HEK293 (cell line): ENCODE results near the gene ABI3.

ENCODE experiments used
- CTCF ChIA-PET: fragments of 350-600 bp; formaldehyde crosslinking; extraction: SDS; loops from one replicate; lab custom pipeline; 2021; ENCODE audit warnings: antibody characterized with exemption; lab: Yijun Ruan, JAX
- POLR2A ChIA-PET: fragments of 300-600 bp; formaldehyde crosslinking; extraction: SDS; loops from one replicate; lab custom pipeline; 2020; ENCODE audit warnings: antibody characterized with exemption, inconsistent platforms; lab: Yijun Ruan, JAX
- H3K27ac ChIP-seq: fragments of 200-500 bp; sonication (Bioruptor generic); 2 replicates; pipeline ENCODE4 v1.5.1; 2014; ENCODE audit warnings: low read depth, low read length, control low read depth, inconsistent platforms; ENCODE audit errors: extremely low read depth
- H3K36me3 ChIP-seq, 2 experiments: fragments of 200-500 bp in 1 of 2; sonication (Bioruptor generic) in 1 of 2; 1 replicate in 1 of 2; 2 replicates in 1 of 2; pipeline ENCODE4 v1.5.1; 2014 to 2017; ENCODE audit warnings: inconsistent platforms in 2 of 2, low read length in 2 of 2; ENCODE audit not compliant: control insufficient read depth in 2 of 2, insufficient read depth in 1 of 2
- H3K4me1 ChIP-seq: fragments of 200-500 bp; sonication (Bioruptor generic); 2 replicates; pipeline ENCODE4 v1.5.1; 2014; ENCODE audit warnings: mild to moderate bottlenecking, low read length, inconsistent platforms; ENCODE audit not compliant: control insufficient read depth, insufficient read depth
- H3K4me3 ChIP-seq: 2 replicates; pipeline ENCODE4 v1.5.1; 2011; ENCODE audit warnings: low read depth, mild to moderate bottlenecking, control low read depth, low read length, moderate library complexity
- H3K9me3 ChIP-seq: fragments of 200-500 bp; sonication (Bioruptor generic); 2 replicates; pipeline ENCODE4 v1.5.1; 2014; ENCODE audit warnings: low read depth, low read length, inconsistent platforms; ENCODE audit not compliant: control insufficient read depth, insufficient read depth
- MEIS1 ChIP-seq: sonication (generic); formaldehyde crosslinking; IDR thresholded peaks from 2 replicates; pipeline ENCODE4 v1.8.1; 2022; ENCODE audit warnings: missing genetic modification reagents, mild to moderate bottlenecking, borderline replicate concordance
- OVOL3 ChIP-seq: fragments of 450-650 bp; formaldehyde crosslinking; IDR thresholded peaks from 2 replicates; pipeline ENCODE4 v1.5.1; 2016; ENCODE audit warnings: missing biosample characterization, missing genetic modification characterization
- TCF7L2 ChIP-seq: IDR thresholded peaks from 2 replicates; pipeline ENCODE4 v1.6.1; 2011; ENCODE audit warnings: low read depth, mild to moderate bottlenecking, inconsistent platforms, low read length, moderate library complexity, borderline replicate concordance
- TRIM28 ChIP-seq: IDR thresholded peaks from 2 replicates; pipeline ENCODE4 v1.6.1; 2011; ENCODE audit warnings: low read length, control low read depth, borderline replicate concordance
- WT1 ChIP-seq: fragments of 450-650 bp; formaldehyde crosslinking; IDR thresholded peaks from 2 replicates; pipeline ENCODE4 v1.5.1; 2016; ENCODE audit warnings: missing biosample characterization, missing genetic modification characterization
- ZBTB7A ChIP-seq: fragments of 450-650 bp; formaldehyde crosslinking; IDR thresholded peaks from 2 replicates; pipeline ENCODE4 v1.5.1; 2016; ENCODE audit warnings: low read depth, missing biosample characterization, missing genetic modification characterization
- ZEB2 ChIP-seq: fragments of 450-650 bp; formaldehyde crosslinking; IDR thresholded peaks from 2 replicates; pipeline ENCODE4 v1.5.1; 2016; ENCODE audit warnings: missing biosample characterization, missing genetic modification characterization
- ZFP69B ChIP-seq: fragments of 450-650 bp; formaldehyde crosslinking; IDR thresholded peaks from 2 replicates; pipeline ENCODE4 v1.5.1; 2016; ENCODE audit warnings: missing biosample characterization, missing genetic modification characterization
- ZNF169 ChIP-seq: fragments of 450-650 bp; formaldehyde crosslinking; IDR thresholded peaks from 2 replicates; pipeline ENCODE4 v1.5.1; 2016; ENCODE audit warnings: missing biosample characterization, missing genetic modification characterization
- ZNF174 ChIP-seq: fragments of 450-650 bp; formaldehyde crosslinking; IDR thresholded peaks from 2 replicates; pipeline ENCODE4 v1.5.0; 2017; ENCODE audit warnings: missing biosample characterization, mild to moderate bottlenecking, missing genetic modification characterization
- ZNF175 ChIP-seq: fragments of 450-650 bp; formaldehyde crosslinking; IDR thresholded peaks from 2 replicates; pipeline ENCODE4 v1.5.1; 2016; ENCODE audit warnings: missing biosample characterization, missing genetic modification characterization
- ZNF19 ChIP-seq: fragments of 450-650 bp; formaldehyde crosslinking; IDR thresholded peaks from 2 replicates; pipeline ENCODE4; 2016; ENCODE audit warnings: missing biosample characterization, missing genetic modification characterization, low read depth
- ZNF2 ChIP-seq: fragments of 450-650 bp; formaldehyde crosslinking; IDR thresholded peaks from 2 replicates; pipeline ENCODE4 v1.5.1; 2016; ENCODE audit warnings: missing biosample characterization, missing genetic modification characterization
- ZNF350 ChIP-seq: fragments of 450-650 bp; formaldehyde crosslinking; IDR thresholded peaks from 2 replicates; pipeline ENCODE4 v1.5.0; 2017; ENCODE audit warnings: missing biosample characterization, mild to moderate bottlenecking, missing genetic modification characterization
- ZNF354C ChIP-seq: fragments of 450-650 bp; formaldehyde crosslinking; IDR thresholded peaks from 2 replicates; pipeline ENCODE4 v1.5.1; 2016; ENCODE audit warnings: missing biosample characterization, missing genetic modification characterization, low read depth, borderline replicate concordance
- ZNF48 ChIP-seq: fragments of 450-650 bp; formaldehyde crosslinking; IDR thresholded peaks from 2 replicates; pipeline ENCODE4 v1.5.1; 2016; ENCODE audit warnings: missing biosample characterization, missing genetic modification characterization
- ZNF501 ChIP-seq: fragments of 450-650 bp; formaldehyde crosslinking; IDR thresholded peaks from 2 replicates; pipeline ENCODE4 v1.5.1; 2016; ENCODE audit warnings: missing biosample characterization, missing genetic modification characterization
- ZNF548 ChIP-seq: fragments of 450-650 bp; formaldehyde crosslinking; IDR thresholded peaks from 2 replicates; pipeline ENCODE4 v1.5.1; 2016; ENCODE audit warnings: missing biosample characterization, missing genetic modification characterization
- ZNF549 ChIP-seq: fragments of 450-650 bp; IDR thresholded peaks from 2 replicates; pipeline ENCODE4 v1.5.1; 2018; ENCODE audit warnings: missing biosample characterization, missing genetic modification characterization, mild to moderate bottlenecking, inconsistent platforms, moderate library complexity
- ZNF571 ChIP-seq: fragments of 450-650 bp; formaldehyde crosslinking; IDR thresholded peaks from 2 replicates; pipeline ENCODE4 v1.5.0; 2017; ENCODE audit warnings: missing biosample characterization, missing genetic modification characterization
- ZNF596 ChIP-seq: fragments of 450-650 bp; IDR thresholded peaks from 2 replicates; pipeline ENCODE4 v1.5.0; 2018; ENCODE audit warnings: missing biosample characterization, mild to moderate bottlenecking, missing genetic modification characterization, moderate library complexity
- ZNF623 ChIP-seq: fragments of 450-650 bp; formaldehyde crosslinking; IDR thresholded peaks from 2 replicates; pipeline ENCODE4 v1.5.1; 2016; ENCODE audit warnings: missing biosample characterization, missing genetic modification characterization
- ZNF701 ChIP-seq: fragments of 450-650 bp; formaldehyde crosslinking; IDR thresholded peaks from 2 replicates; pipeline ENCODE4 v1.5.1; 2016; ENCODE audit warnings: missing biosample characterization, missing genetic modification characterization
- ZNF837 ChIP-seq: fragments of 450-650 bp; formaldehyde crosslinking; IDR thresholded peaks from 2 replicates; pipeline ENCODE4 v1.5.1; 2016; ENCODE audit warnings: missing biosample characterization, missing genetic modification characterization
- TF ChIP-seq, protein P1 (sequence below): fragments of 450-650 bp; formaldehyde crosslinking; IDR thresholded peaks from 2 replicates; pipeline ENCODE4 v1.5.1; 2017; ENCODE audit warnings: missing biosample characterization, mild to moderate bottlenecking, missing genetic modification characterization, moderate library complexity
- TF ChIP-seq, protein P2 (sequence below): fragments of 450-650 bp; formaldehyde crosslinking; conservative IDR thresholded peaks from 2 replicates; pipeline ENCODE4 v1.5.1; 2016; ENCODE audit warnings: low read depth, missing biosample characterization, missing genetic modification characterization
- TF ChIP-seq, protein P3 (sequence below): fragments of 450-650 bp; formaldehyde crosslinking; IDR thresholded peaks from 2 replicates; pipeline ENCODE4 v1.5.1; 2016; ENCODE audit warnings: missing biosample characterization, missing genetic modification characterization
- TF ChIP-seq, protein P4 (sequence below): fragments of 450-650 bp; formaldehyde crosslinking; IDR thresholded peaks from 2 replicates; pipeline ENCODE4 v1.5.1; 2016; ENCODE audit warnings: missing biosample characterization, missing genetic modification characterization

Gene ABI3

DNA sequence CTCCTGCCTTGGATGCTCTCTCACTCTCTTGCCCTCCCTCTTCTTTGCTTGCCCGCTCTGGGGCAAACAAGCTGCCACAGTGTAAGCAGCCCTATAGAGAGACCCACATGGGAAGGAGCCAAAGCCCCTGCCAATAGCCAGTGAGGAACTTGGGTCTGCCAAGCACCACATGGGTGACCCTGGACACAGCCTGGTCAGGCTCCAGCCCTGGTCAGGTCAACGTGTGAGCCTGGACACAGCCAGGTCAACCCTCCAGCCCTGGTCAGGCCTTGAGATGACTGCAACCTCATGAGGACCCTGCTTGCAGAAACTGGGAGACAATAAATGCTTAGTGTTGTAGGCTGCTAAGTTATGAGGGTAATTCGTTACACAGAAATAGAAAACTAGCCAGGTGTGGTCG, 34.3 kb downstream of the ABI3 start:
- CTCF ChIA-PET: no interaction called here
- POLR2A ChIA-PET: no interaction called here
- no peaks in the 10 kb centered on the region for H3K9me3 ChIP-seq
- no peak overlapping the region for H3K27ac ChIP-seq
- TF ChIP-seq TRIM28: no peak
- no peak for TF ChIP-seq ZNF837 (tag by site-specific recombination)
- no peak for TF ChIP-seq ZNF549 (tag by site-specific recombination)
- no peak for TF ChIP-seq ZNF19 (tag by site-specific recombination)
- TF ChIP-seq ZNF174 (tag by site-specific recombination): no peak
- no peak for TF ChIP-seq ZNF571 (tag by site-specific recombination)
- TF ChIP-seq WT1 (tag by site-specific recombination): no peak
- TF ChIP-seq ZNF48 (tag by site-specific recombination): no peak
- no peak for TF ChIP-seq ZNF596 (tag by site-specific recombination)
- TF ChIP-seq ZNF350: no peak
- no peak for TF ChIP-seq ZNF501 (tag by site-specific recombination)
- TF ChIP-seq, protein P1, sequence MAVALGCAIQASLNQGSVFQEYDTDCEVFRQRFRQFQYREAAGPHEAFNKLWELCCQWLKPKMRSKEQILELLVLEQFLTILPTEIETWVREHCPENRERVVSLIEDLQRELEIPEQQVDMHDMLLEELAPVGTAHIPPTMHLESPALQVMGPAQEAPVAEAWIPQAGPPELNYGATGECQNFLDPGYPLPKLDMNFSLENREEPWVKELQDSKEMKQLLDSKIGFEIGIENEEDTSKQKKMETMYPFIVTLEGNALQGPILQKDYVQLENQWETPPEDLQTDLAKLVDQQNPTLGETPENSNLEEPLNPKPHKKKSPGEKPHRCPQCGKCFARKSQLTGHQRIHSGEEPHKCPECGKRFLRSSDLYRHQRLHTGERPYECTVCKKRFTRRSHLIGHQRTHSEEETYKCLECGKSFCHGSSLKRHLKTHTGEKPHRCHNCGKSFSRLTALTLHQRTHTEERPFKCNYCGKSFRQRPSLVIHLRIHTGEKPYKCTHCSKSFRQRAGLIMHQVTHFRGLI (tag by site-specific recombination): no peak
- no peak for TF ChIP-seq MEIS1 (CRISPR knock-in tag)
- no peak for TF ChIP-seq ZNF169
- TF ChIP-seq, protein P2, sequence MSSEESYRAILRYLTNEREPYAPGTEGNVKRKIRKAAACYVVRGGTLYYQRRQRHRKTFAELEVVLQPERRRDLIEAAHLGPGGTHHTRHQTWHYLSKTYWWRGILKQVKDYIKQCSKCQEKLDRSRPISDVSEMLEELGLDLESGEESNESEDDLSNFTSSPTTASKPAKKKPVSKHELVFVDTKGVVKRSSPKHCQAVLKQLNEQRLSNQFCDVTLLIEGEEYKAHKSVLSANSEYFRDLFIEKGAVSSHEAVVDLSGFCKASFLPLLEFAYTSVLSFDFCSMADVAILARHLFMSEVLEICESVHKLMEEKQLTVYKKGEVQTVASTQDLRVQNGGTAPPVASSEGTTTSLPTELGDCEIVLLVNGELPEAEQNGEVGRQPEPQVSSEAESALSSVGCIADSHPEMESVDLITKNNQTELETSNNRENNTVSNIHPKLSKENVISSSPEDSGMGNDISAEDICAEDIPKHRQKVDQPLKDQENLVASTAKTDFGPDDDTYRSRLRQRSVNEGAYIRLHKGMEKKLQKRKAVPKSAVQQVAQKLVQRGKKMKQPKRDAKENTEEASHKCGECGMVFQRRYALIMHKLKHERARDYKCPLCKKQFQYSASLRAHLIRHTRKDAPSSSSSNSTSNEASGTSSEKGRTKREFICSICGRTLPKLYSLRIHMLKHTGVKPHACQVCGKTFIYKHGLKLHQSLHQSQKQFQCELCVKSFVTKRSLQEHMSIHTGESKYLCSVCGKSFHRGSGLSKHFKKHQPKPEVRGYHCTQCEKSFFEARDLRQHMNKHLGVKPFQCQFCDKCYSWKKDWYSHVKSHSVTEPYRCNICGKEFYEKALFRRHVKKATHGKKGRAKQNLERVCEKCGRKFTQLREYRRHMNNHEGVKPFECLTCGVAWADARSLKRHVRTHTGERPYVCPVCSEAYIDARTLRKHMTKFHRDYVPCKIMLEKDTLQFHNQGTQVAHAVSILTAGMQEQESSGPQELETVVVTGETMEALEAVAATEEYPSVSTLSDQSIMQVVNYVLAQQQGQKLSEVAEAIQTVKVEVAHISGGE (tag by site-specific recombination): no peak
- TF ChIP-seq, protein P3, sequence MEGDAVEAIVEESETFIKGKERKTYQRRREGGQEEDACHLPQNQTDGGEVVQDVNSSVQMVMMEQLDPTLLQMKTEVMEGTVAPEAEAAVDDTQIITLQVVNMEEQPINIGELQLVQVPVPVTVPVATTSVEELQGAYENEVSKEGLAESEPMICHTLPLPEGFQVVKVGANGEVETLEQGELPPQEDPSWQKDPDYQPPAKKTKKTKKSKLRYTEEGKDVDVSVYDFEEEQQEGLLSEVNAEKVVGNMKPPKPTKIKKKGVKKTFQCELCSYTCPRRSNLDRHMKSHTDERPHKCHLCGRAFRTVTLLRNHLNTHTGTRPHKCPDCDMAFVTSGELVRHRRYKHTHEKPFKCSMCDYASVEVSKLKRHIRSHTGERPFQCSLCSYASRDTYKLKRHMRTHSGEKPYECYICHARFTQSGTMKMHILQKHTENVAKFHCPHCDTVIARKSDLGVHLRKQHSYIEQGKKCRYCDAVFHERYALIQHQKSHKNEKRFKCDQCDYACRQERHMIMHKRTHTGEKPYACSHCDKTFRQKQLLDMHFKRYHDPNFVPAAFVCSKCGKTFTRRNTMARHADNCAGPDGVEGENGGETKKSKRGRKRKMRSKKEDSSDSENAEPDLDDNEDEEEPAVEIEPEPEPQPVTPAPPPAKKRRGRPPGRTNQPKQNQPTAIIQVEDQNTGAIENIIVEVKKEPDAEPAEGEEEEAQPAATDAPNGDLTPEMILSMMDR (tag by site-specific recombination): no peak
- peaks cover 3% of the 10 kb centered on the region; the same call in 1 of the 2 replicates for H3K4me1 ChIP-seq
- no peaks in the 10 kb centered on the region for H3K36me3 ChIP-seq
- no peak overlapping the region for H3K4me3 ChIP-seq

DNA sequence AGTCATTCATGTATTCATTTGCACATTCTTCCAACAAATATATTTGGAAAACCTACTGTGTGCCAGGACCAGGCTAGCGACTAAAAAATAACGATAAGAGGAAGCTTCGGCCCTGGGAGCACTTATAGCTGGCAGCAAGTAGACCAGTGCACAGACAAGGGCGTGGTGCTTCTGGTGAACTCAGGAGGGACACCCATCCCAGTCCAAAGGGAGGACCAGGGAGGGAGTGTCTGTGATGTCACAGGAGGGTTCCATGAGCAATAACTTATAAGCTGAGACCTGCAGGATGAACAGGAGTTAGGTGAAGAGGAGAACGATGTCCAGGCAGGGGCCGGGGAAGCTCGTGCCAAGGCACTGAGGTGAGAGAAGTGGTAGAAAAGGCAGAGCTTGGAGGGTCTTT, 37.4 kb downstream of the ABI3 start:
- H3K9me3 ChIP-seq: no peaks in the 10 kb centered on the region
- no peak overlapping the region for H3K27ac ChIP-seq
- POLR2A ChIA-PET: no interaction called here
- H3K4me3 ChIP-seq: no peak overlapping the region
- no peaks in the 10 kb centered on the region for H3K36me3 ChIP-seq
- CTCF ChIA-PET: interaction anchor here (0.6 to 1.6 kb wide), 4 partner anchors 13 to 45 kb away, joined by 3 to 7 read pairs (median 4); no protein-coding TSS in a partner anchor
- H3K4me1 ChIP-seq: peaks cover 3% of the 10 kb centered on the region; the same call in 1 of the 2 replicates
- no peak for TF ChIP-seq ZNF354C (tag by site-specific recombination)
- TF ChIP-seq ZNF548 (tag by site-specific recombination): no peak
- no peak for TF ChIP-seq ZFP69B (tag by site-specific recombination)
- TF ChIP-seq, protein P4, sequence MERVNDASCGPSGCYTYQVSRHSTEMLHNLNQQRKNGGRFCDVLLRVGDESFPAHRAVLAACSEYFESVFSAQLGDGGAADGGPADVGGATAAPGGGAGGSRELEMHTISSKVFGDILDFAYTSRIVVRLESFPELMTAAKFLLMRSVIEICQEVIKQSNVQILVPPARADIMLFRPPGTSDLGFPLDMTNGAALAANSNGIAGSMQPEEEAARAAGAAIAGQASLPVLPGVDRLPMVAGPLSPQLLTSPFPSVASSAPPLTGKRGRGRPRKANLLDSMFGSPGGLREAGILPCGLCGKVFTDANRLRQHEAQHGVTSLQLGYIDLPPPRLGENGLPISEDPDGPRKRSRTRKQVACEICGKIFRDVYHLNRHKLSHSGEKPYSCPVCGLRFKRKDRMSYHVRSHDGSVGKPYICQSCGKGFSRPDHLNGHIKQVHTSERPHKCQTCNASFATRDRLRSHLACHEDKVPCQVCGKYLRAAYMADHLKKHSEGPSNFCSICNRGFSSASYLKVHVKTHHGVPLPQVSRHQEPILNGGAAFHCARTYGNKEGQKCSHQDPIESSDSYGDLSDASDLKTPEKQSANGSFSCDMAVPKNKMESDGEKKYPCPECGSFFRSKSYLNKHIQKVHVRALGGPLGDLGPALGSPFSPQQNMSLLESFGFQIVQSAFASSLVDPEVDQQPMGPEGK: no peak
- no peak for TF ChIP-seq ZBTB7A
- no peak for TF ChIP-seq ZNF701 (tag by site-specific recombination)
- TF ChIP-seq ZNF623 (tag by site-specific recombination): peak; percentile 48; the same call in 1 of the 2 replicates
- TF ChIP-seq WT1 (tag by site-specific recombination): peak; percentile 41; the same call in 1 of the 2 replicates
- TF ChIP-seq ZNF2 (tag by site-specific recombination): no peak
- TF ChIP-seq ZNF175: no peak
- TF ChIP-seq ZEB2 (tag by site-specific recombination): no peak
- no peak for TF ChIP-seq TCF7L2
- TF ChIP-seq OVOL3 (tag by site-specific recombination): no peak
